ENCODE data around the gene PRKAR1A. TPM values are rescaled to one million over a fixed set of nuclear protein-coding genes. Genes with fewer than 3 reads are reported as not detected.

Gene PRKAR1A
- total RNA-seq, 1 donor = 260 TPM

- TF ChIP-seq CTCF (IDR thresholded peaks at IDR 0.05; ENCODE audit: insufficient read depth, low read depth, low read length) = no peak
- DNase-seq (ENCODE audit: low read depth) = no peak
- peak overlapping the region; percentile 66 for H3K4me3 ChIP-seq (ENCODE audit: low read depth, low read length)
Measured at GRCh38 chr17:68598074-68598473, 85.8 kb downstream of the PRKAR1A start.

- DNase-seq (ENCODE audit: low read depth) = no peak
- H3K4me3 ChIP-seq (ENCODE audit: low read depth, low read length) = peak overlapping the region; percentile 66
- no peak for TF ChIP-seq CTCF (IDR thresholded peaks at IDR 0.05; ENCODE audit: insufficient read depth, low read depth, low read length)
Measured at GRCh38 chr17:68598545-68598961, 86.3 kb downstream of the PRKAR1A start.

GRCh38 chr17:68599091-68599490, 86.9 kb downstream of the PRKAR1A start:
- peak overlapping the region; percentile 66 for H3K4me3 ChIP-seq (ENCODE audit: low read depth, low read length)
- TF ChIP-seq CTCF (IDR thresholded peaks at IDR 0.05; ENCODE audit: insufficient read depth, low read depth, low read length) = no peak
- DNase-seq (ENCODE audit: low read depth) = peak; percentile 92

- no peak for TF ChIP-seq CTCF (IDR thresholded peaks at IDR 0.05; ENCODE audit: insufficient read depth, low read depth, low read length)
- peak overlapping the region; percentile 66 for H3K4me3 ChIP-seq (ENCODE audit: low read depth, low read length)
- no peak for DNase-seq (ENCODE audit: low read depth)
Measured at GRCh38 chr17:68599552-68600066, 87.4 kb downstream of the PRKAR1A start.

- peak overlapping the region; percentile 66 for H3K4me3 ChIP-seq (ENCODE audit: low read depth, low read length)
- no peak for DNase-seq (ENCODE audit: low read depth)
- peak; percentile 22 for TF ChIP-seq CTCF (IDR thresholded peaks at IDR 0.05; ENCODE audit: insufficient read depth, low read depth, low read length)
Measured at GRCh38 chr17:68600067-68600930, 88.1 kb downstream of the PRKAR1A start.

Other genes with a start within 250 kb of the PRKAR1A start
- gene SLC16A6, start 221.3 kb upstream of the PRKAR1A start, total RNA-seq = 1.6 and 2.2 TPM in 2 replicates
- gene ARSG, start 220.9 kb upstream of the PRKAR1A start, total RNA-seq = 4.5 and 5.6 TPM in 2 replicates
- gene WIPI1, start 54.9 kb upstream of the PRKAR1A start, total RNA-seq = 80.7 and 109 TPM in 2 replicates
- gene FAM20A, start 88.9 kb downstream of the PRKAR1A start, total RNA-seq = 0.97 and 2.2 TPM in 2 replicates